Large intestine (tissue), 3 donors: ENCODE measurements around the gene TMEM156. TPM values are rescaled to one million over a fixed set of nuclear protein-coding genes. Genes with fewer than 3 reads are reported as not detected.
"Not testable (repeated sequence)": the region's sequence is repeated elsewhere in the genome, so short reads cannot be mapped to it uniquely, and the experiment has no call there.

ENCODE experiments used
- DNase-seq, 2 donors: peaks; one replicate each; pipeline versions ENCODE4 v3.0.0 to v3.0.0-alpha.2; 2013
- H3K27ac ChIP-seq: one replicate; pipeline ENCODE4 v1.5.1; 2013; ENCODE audit warnings: low read length
- H3K27me3 ChIP-seq: 2 replicates; pipeline ENCODE4 v1.6.1; 2013; ENCODE audit warnings: low read length; ENCODE audit not compliant: control insufficient read depth, insufficient read depth
- H3K36me3 ChIP-seq: 2 replicates; pipeline ENCODE4 v1.6.1; 2013; ENCODE audit warnings: low read length; ENCODE audit not compliant: control insufficient read depth, insufficient read depth
- H3K4me1 ChIP-seq: one replicate; pipeline ENCODE4 v1.6.1; 2013; ENCODE audit warnings: low read length; ENCODE audit not compliant: control insufficient read depth, insufficient read depth
- H3K4me3 ChIP-seq: one replicate; pipeline ENCODE4 v1.5.1; 2013; ENCODE audit warnings: low read length
- H3K9me3 ChIP-seq: one replicate; pipeline ENCODE4 v1.6.1; 2013; ENCODE audit warnings: mild to moderate bottlenecking, low read depth, low read length, moderate library complexity; ENCODE audit not compliant: control insufficient read depth
- WGBS: methylation state at CpG from one replicate; pipeline ENCODE4 v1.1.5; 2013; ENCODE audit warnings: low lambda C conversion rate; ENCODE audit not compliant: insufficient coverage; 5-methylcytosine and 5-hydroxymethylcytosine counted together
- polyA plus RNA-seq: library from polyadenylated mRNA; unstranded; fragments of 120-200 nt; gene quantifications from one replicate; pipeline ENCODE4 v1.2.1, GENCODE V29; 2013

Gene TMEM156
- polyA plus RNA-seq, 1 donor: 1.7 TPM

DNA sequence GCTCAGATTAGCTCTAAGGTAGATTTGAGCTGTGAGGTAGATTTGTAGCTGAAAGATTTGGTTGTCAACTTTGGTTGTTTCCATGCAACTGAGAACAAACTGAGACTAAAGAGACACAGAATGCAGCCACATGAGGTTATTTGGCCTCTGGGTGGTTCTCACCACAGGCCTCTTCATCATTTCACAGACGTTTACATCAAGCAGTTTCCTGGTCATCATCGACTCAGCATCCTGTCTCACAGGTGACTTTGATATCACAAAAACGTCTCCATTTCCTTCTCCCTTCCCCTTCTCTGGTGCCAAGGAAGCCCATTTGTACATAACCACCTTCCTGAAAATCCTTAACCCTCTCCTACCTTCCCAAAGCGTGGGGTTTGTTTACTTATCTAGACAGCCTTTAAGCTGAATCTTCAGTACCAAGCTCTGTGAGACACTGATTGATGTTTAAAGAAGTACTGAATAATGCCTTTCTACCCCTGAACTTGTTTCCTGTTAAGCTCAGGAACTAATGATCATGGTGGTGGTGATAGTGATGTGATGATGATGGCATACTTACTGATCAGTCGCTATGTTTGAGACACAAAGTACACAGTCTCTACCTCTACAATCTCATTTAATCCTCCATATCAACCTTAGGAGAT lies 82.7 kb downstream of the TMEM156 start:
- DNase-seq: peak in 1 of 2 donors; percentile 26
- no peak overlapping the region for H3K27ac ChIP-seq
- no peak overlapping the region for H3K4me3 ChIP-seq
- H3K27me3 ChIP-seq: no peaks in the 10 kb centered on the region
- H3K36me3 ChIP-seq: peaks cover 8% of the 10 kb centered on the region
- 29% methylated on average over 1 of the region's 5 CpGs for WGBS
- H3K9me3 ChIP-seq: no peaks in the 10 kb centered on the region
- no peaks in the 10 kb centered on the region for H3K4me1 ChIP-seq

DNA sequence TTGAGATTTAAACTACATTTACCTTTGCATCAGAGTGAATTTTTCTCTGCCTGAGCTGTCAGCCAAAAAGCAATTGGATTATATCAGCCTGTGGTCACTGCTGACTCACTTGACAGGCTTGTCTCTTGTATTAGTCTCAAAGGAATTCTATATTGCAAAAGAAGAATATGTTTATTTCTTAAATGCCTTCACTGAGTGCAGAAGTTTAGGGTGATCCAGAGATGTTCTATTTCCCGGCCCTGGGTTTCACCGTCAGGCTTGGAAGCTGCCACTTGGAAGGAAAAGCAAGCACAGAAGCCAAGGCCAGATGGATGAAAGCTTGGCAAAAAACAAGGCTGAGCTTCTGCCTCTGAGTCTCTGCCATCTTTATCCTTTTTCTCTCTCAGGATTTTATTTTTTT lies 83.7 kb downstream of the TMEM156 start:
- Histone ChIP-seq H3K36me3 (peaks cover 11% of the 10 kb centered on the region), H3K4me3 (no peak overlapping the region), H3K9me3 (no peaks in the 10 kb centered on the region), H3K4me1 (no peaks in the 10 kb centered on the region), H3K27me3 (no peaks in the 10 kb centered on the region), H3K27ac (no peak overlapping the region)
- no peak for DNase-seq
- WGBS: no CpG with 5 or more reads among the region's 2 CpGs

- H3K36me3 ChIP-seq: peaks cover 19% of the 10 kb centered on the region
- DNase-seq: peak in 1 of 2 donors; percentile 24
- H3K27me3 ChIP-seq: no peaks in the 10 kb centered on the region
- 80% methylated on average over 1 of the region's 3 CpGs for WGBS
- H3K27ac ChIP-seq: no peak overlapping the region
- no peak overlapping the region for H3K4me3 ChIP-seq
- H3K4me1 ChIP-seq: no peaks in the 10 kb centered on the region
- H3K9me3 ChIP-seq: no peaks in the 10 kb centered on the region
Measured at GRCh38 chr4:38946919-38947318, 85.3 kb downstream of the TMEM156 start.

DNA sequence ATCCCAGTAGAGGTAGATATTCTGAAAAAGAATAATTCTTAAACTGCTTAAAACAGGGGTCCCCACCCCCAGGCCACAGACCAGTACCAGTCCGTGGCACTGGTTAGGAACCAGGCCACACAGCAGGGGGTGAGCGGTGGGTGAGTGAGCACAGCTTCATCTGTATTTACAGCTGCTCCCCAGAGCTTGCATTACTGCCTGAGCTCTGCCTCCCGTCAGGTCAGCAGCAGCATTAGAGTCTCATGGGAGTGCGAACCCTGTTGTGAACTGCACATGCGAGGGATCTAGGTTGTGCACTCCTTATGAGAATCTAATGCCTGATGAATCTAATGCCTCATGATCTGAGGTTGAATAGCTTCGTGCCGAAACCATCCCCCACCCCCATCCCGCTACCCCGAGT lies 87.8 kb downstream of the TMEM156 start:
- H3K27ac ChIP-seq: no peak overlapping the region
- no peaks in the 10 kb centered on the region for H3K27me3 ChIP-seq
- no peaks in the 10 kb centered on the region for H3K9me3 ChIP-seq
- WGBS: no CpG with 5 or more reads among the region's 9 CpGs
- H3K4me1 ChIP-seq: no peaks in the 10 kb centered on the region
- no peak overlapping the region for H3K4me3 ChIP-seq
- DNase-seq: no peak
- H3K36me3 ChIP-seq: peaks cover 41% of the 10 kb centered on the region

GRCh38 chr4:38943343-38943742 lies 88.9 kb downstream of the TMEM156 start:
- no peaks in the 10 kb centered on the region for H3K27me3 ChIP-seq
- no peaks in the 10 kb centered on the region for H3K9me3 ChIP-seq
- peak; percentile 33 to 51 for DNase-seq
- peaks cover 47% of the 10 kb centered on the region for H3K36me3 ChIP-seq
- H3K4me3 ChIP-seq: no peak overlapping the region
- H3K4me1 ChIP-seq: no peaks in the 10 kb centered on the region
- whole genome bisulfite sequencing: no CpG with 5 or more reads among the region's 4 CpGs
- H3K27ac ChIP-seq: no peak overlapping the region

GRCh38 chr4:38941906-38942305 lies 90.3 kb downstream of the TMEM156 start:
- not testable (repeated sequence) for DNase-seq, H3K4me1 ChIP-seq, H3K27ac ChIP-seq, H3K9me3 ChIP-seq, H3K4me3 ChIP-seq, H3K27me3 ChIP-seq
- peaks cover 59% of the 10 kb centered on the region for H3K36me3 ChIP-seq
- WGBS: no CpG with 5 or more reads among the region's 3 CpGs

DNA sequence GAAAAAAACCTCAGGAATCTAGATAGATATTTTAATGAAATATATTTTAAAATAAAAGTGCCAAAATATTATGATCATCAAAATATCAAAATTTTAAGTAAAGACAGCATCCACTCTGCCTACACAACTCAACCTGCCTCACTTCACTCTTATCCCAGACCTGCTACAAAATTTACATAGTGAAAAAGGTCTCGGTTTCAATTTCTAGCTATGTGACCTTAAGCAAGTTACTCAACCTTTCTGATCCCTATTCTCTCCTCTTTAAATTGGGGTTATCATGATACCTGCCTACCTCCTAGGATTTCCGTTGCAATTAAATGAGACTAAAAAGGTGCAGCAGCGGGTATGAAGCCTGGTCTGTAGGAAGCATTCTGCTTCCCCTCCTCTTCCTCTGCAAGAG lies 91.7 kb downstream of the TMEM156 start:
- H3K27me3 ChIP-seq: no peaks in the 10 kb centered on the region
- no peak overlapping the region for H3K27ac ChIP-seq
- no peak overlapping the region for H3K4me3 ChIP-seq
- no peaks in the 10 kb centered on the region for H3K9me3 ChIP-seq
- peaks cover 72% of the 10 kb centered on the region for H3K36me3 ChIP-seq
- no peak for DNase-seq
- 100% methylated on average over 1 of the region's 3 CpGs for WGBS
- H3K4me1 ChIP-seq: no peaks in the 10 kb centered on the region

- no CpG with 5 or more reads among the region's 1 CpG for WGBS
- H3K4me3 ChIP-seq: no peak overlapping the region
- H3K27ac ChIP-seq: no peak overlapping the region
- H3K36me3 ChIP-seq: peaks cover 69% of the 10 kb centered on the region
- no peaks in the 10 kb centered on the region for H3K9me3 ChIP-seq
- H3K27me3 ChIP-seq: no peaks in the 10 kb centered on the region
- no peaks in the 10 kb centered on the region for H3K4me1 ChIP-seq
- DNase-seq: no peak
Measured at GRCh38 chr4:38939165-38939564, 93.0 kb downstream of the TMEM156 start.

DNA sequence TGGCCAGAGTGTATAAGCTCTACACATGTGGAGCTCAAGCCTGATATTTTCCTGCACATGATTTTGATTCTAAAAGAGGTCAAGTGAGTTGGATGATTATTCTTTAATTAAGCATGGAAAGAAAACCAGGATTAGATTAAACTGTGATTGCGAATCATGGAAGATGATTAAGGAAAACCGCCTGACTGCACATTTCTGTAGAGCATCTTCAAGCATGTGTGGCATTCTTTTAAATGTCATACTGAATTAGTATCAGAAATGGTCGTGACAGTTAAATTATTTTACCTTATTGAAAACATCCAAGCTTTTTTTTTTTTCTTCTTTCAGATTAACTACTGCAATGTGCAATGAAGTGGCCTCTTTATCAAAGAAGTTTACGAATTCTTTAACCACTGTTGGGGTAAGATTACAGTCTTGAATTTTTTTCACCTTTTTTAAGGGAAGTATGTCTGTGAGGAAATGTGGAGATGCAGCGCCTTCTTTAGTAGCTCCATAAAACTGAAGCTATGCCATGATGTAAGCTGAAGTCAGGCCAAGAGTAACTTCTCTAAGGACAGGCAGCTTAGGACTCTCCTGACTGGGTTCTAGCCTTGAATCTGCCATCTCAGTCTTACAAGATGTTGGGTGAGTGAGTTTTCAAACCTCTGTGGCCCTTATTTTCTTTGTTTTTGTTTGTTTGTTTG lies 96.7 kb downstream of the TMEM156 start:
- peaks cover 80% of the 10 kb centered on the region for H3K36me3 ChIP-seq
- DNase-seq: no peak
- no peaks in the 10 kb centered on the region for H3K9me3 ChIP-seq
- H3K4me1 ChIP-seq: no peaks in the 10 kb centered on the region
- H3K27me3 ChIP-seq: no peaks in the 10 kb centered on the region
- H3K4me3 ChIP-seq: no peak overlapping the region
- no peak overlapping the region for H3K27ac ChIP-seq
- WGBS: 63% methylated on average over 2 of the region's 5 CpGs

GRCh38 chr4:38931125-38931524 lies 101.1 kb downstream of the TMEM156 start:
- Histone ChIP-seq H3K9me3 (no peaks in the 10 kb centered on the region), H3K27me3 (no peaks in the 10 kb centered on the region), H3K27ac (no peak overlapping the region), H3K4me3 (no peak overlapping the region), H3K4me1 (no peaks in the 10 kb centered on the region), H3K36me3 (peaks cover 82% of the 10 kb centered on the region)
- no peak for DNase-seq
- 100% methylated on average over 2 of the region's 5 CpGs for WGBS

- Histone ChIP-seq H3K4me1 (no peaks in the 10 kb centered on the region), H3K27ac (no peak overlapping the region), H3K36me3 (peaks cover 81% of the 10 kb centered on the region), H3K27me3 (no peaks in the 10 kb centered on the region), H3K4me3 (no peak overlapping the region), H3K9me3 (no peaks in the 10 kb centered on the region)
- 80% methylated on average over 1 of the region's 6 CpGs for WGBS
- no peak for DNase-seq
Measured at GRCh38 chr4:38930707-38931106, 101.5 kb downstream of the TMEM156 start.
